OCI-LY7 (cell line): Measurements from ENCODE around the gene ENOX1. TPM values are rescaled to one million over a fixed set of nuclear protein-coding genes. Genes with fewer than 3 reads are reported as not detected.

Experiments used
- BruUV-seq: library from RNA; stranded (reverse); fragments of 400-500 nt; replicated peaks from 2 replicates; lab custom pipeline; 2021; lab: Mats Ljungman, UMichigan
- CTCF ChIA-PET: fragments of 300-600 bp; sonication (Branson Sonifier 250); formaldehyde crosslinking; loops from one replicate; lab custom pipeline; 2022; ENCODE audit warnings: antibody characterized with exemption; ENCODE audit not compliant: unreplicated experiment; lab: Charles Lee
- POLR2A ChIA-PET: fragments of 300-600 bp; sonication (Branson Sonifier 250); formaldehyde crosslinking; loops from one replicate; lab custom pipeline; 2022; ENCODE audit warnings: antibody characterized with exemption; lab: Charles Lee
- DNase-seq: peaks from one replicate; pipeline ENCODE4 v3.0.0-alpha.2; 2015; ENCODE audit warnings: low spot score
- H2AFZ ChIP-seq: fragments of 200-600 bp; sonication (generic), shearing (Covaris generic); 2 replicates; pipeline ENCODE4 v1.6.1; 2014; ENCODE audit warnings: mild to moderate bottlenecking, antibody characterized with exemption, low read length, moderate library complexity
- H3K27ac ChIP-seq: fragments of 200-600 bp; sonication (generic); 2 replicates; pipeline ENCODE4 v1.5.1; 2014; ENCODE audit warnings: mixed run types, low read depth, mild to moderate bottlenecking, moderate library complexity, low read length, inconsistent platforms; ENCODE audit not compliant: poor library complexity, severe bottlenecking
- H3K36me3 ChIP-seq: fragments of 200-600 bp; sonication (generic); 2 replicates; pipeline ENCODE4 v1.6.1; 2014; ENCODE audit warnings: mild to moderate bottlenecking, antibody characterized with exemption, low read length, moderate library complexity, mixed read lengths; ENCODE audit not compliant: insufficient read depth
- H3K4me1 ChIP-seq: fragments of 200-600 bp; sonication (generic); 2 replicates; pipeline ENCODE4 v1.5.1; 2014; ENCODE audit warnings: mild to moderate bottlenecking, low read length; ENCODE audit not compliant: insufficient read depth, poor library complexity, severe bottlenecking
- H3K4me2 ChIP-seq: fragments of 200-600 bp; sonication (generic); 2 replicates; pipeline ENCODE4 v1.6.1; 2014; ENCODE audit warnings: mild to moderate bottlenecking, low read length
- H3K4me3 ChIP-seq: fragments of 200-600 bp; sonication (generic); 2 replicates; pipeline ENCODE4 v1.5.1; 2014; ENCODE audit warnings: mild to moderate bottlenecking, low read depth, low read length; ENCODE audit not compliant: poor library complexity, severe bottlenecking
- H3K79me2 ChIP-seq: fragments of 200-600 bp; sonication (generic); 2 replicates; pipeline ENCODE4 v1.6.1; 2016; ENCODE audit warnings: low read depth, mild to moderate bottlenecking, low read length, moderate library complexity, mixed read lengths; ENCODE audit not compliant: insufficient read depth
- H3K9me2 ChIP-seq: fragments of 200-600 bp; sonication (generic); 2 replicates; pipeline ENCODE4 v1.6.1; 2016; ENCODE audit warnings: mild to moderate bottlenecking, low read length, mixed read lengths; ENCODE audit not compliant: insufficient read depth
- H3K9me3 ChIP-seq: fragments of 200-600 bp; sonication (generic); 2 replicates; pipeline ENCODE4 v1.6.1; 2014; ENCODE audit warnings: mild to moderate bottlenecking, mixed run types, low read length, mixed read lengths
- H4K20me1 ChIP-seq: fragments of 200-600 bp; sonication (generic); 2 replicates; pipeline ENCODE4 v1.6.1; 2014; ENCODE audit warnings: mild to moderate bottlenecking, antibody characterized with exemption, low read length, moderate library complexity, mixed read lengths; ENCODE audit not compliant: insufficient read depth
- EZH2phosphoT487 ChIP-seq: fragments of 200-600 bp; sonication (generic); IDR thresholded peaks from 2 replicates; pipeline ENCODE4 v1.6.1; 2018; ENCODE audit warnings: low read depth, borderline replicate concordance, mild to moderate bottlenecking, mixed run types, antibody characterized with exemption, low read length, moderate library complexity, mixed read lengths
- intact Hi-C: fragments of 100-400 bp; cut with micrococcal nuclease; formaldehyde crosslinking; loops from one replicate; pipeline ENCODE4 v1.10.0; 2022; ENCODE audit not compliant: unreplicated experiment
- total RNA-seq, 2 experiments: library from RNA; depleted of rRNA in 1 of 2; stranded (reverse); fragments of >200 nt in 1 of 2; shearing (Covaris generic) in 1 of 2; gene quantifications; 2 replicates each; pipeline ENCODE4 v1.2.3, GENCODE V29; 2014 to 2022
- TF ChIP-seq, protein P1 (sequence below): fragments of 200-600 bp; sonication (generic); conservative IDR thresholded peaks from 2 replicates; pipeline ENCODE4 v1.5.1; 2014; ENCODE audit warnings: mild to moderate bottlenecking, antibody characterized with exemption, low read length, moderate library complexity, mixed read lengths

Gene ENOX1
- total RNA-seq, 2 experiments from 2014 or later: 0.03 TPM; not detected in 1

GRCh38 chr13:43441899-43442499, 344.8 kb downstream of the ENOX1 start:
- ChIA-PET POLR2A (no interaction called here), CTCF (no interaction called here)
- Histone ChIP-seq H3K27ac (no peak overlapping the region), H3K79me2 (no peaks in the 10 kb centered on the region), H3K4me2 (no peak overlapping the region), H3K4me1 (no peaks in the 10 kb centered on the region), H3K9me2 (no peaks in the 10 kb centered on the region), H2AFZ (no peak overlapping the region), H3K4me3 (no peak overlapping the region), H3K36me3 (no peaks in the 10 kb centered on the region), H3K9me3 (no peaks in the 10 kb centered on the region), H4K20me1 (no peaks in the 10 kb centered on the region)
- no peak for DNase-seq
- intact Hi-C loops: no loop called here
- BruUV-seq: no TSS peak
- TF ChIP-seq, protein P1, sequence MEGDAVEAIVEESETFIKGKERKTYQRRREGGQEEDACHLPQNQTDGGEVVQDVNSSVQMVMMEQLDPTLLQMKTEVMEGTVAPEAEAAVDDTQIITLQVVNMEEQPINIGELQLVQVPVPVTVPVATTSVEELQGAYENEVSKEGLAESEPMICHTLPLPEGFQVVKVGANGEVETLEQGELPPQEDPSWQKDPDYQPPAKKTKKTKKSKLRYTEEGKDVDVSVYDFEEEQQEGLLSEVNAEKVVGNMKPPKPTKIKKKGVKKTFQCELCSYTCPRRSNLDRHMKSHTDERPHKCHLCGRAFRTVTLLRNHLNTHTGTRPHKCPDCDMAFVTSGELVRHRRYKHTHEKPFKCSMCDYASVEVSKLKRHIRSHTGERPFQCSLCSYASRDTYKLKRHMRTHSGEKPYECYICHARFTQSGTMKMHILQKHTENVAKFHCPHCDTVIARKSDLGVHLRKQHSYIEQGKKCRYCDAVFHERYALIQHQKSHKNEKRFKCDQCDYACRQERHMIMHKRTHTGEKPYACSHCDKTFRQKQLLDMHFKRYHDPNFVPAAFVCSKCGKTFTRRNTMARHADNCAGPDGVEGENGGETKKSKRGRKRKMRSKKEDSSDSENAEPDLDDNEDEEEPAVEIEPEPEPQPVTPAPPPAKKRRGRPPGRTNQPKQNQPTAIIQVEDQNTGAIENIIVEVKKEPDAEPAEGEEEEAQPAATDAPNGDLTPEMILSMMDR: no peak
- TF ChIP-seq EZH2phosphoT487: no peak

GRCh38 chr13:43441464-43441863, 345.3 kb downstream of the ENOX1 start:
- Histone ChIP-seq H4K20me1 (no peaks in the 10 kb centered on the region), H3K36me3 (no peaks in the 10 kb centered on the region), H3K4me2 (no peak overlapping the region), H3K9me3 (no peaks in the 10 kb centered on the region), H3K4me1 (no peaks in the 10 kb centered on the region), H3K9me2 (no peaks in the 10 kb centered on the region), H2AFZ (no peak overlapping the region), H3K27ac (no peak overlapping the region), H3K79me2 (no peaks in the 10 kb centered on the region), H3K4me3 (no peak overlapping the region)
- ChIA-PET CTCF (no interaction called here), POLR2A (no interaction called here)
- intact Hi-C loops: no loop called here
- no TSS peak for BruUV-seq
- TF ChIP-seq EZH2phosphoT487: no peak
- TF ChIP-seq, protein P1: no peak
- no peak for DNase-seq

DNA sequence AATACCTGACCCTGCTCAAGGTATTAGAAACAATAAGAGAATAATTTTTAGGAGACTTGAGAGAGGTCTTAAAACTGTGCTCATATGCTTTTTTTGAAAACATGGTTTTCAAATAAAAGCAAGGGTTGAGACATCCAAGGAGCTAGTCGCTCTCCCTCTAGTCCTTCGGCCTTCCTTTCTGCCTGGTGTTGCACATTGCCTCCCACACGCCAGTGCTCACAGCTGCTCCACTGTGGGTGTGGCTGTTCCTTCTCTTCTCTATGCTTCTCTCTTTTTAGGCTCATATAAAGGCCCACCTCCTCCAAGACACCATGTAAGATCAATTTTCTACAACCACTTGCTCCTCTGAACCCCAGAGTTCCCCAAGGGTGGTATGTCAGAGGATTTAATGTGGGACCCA, 352.6 kb downstream of the ENOX1 start:
- H4K20me1 ChIP-seq: no peaks in the 10 kb centered on the region
- no TSS peak for BruUV-seq
- H3K4me2 ChIP-seq: no peak overlapping the region
- no peak overlapping the region for H3K4me3 ChIP-seq
- no peaks in the 10 kb centered on the region for H3K9me3 ChIP-seq
- H3K36me3 ChIP-seq: no peaks in the 10 kb centered on the region
- ChIA-PET POLR2A (no interaction called here), CTCF (no interaction called here)
- no peaks in the 10 kb centered on the region for H3K79me2 ChIP-seq
- no peak overlapping the region for H3K27ac ChIP-seq
- no peaks in the 10 kb centered on the region for H3K4me1 ChIP-seq
- no peak overlapping the region for H2AFZ ChIP-seq
- intact Hi-C loops: no loop called here
- no peaks in the 10 kb centered on the region for H3K9me2 ChIP-seq
- TF ChIP-seq, protein P1: no peak
- no peak for TF ChIP-seq EZH2phosphoT487
- DNase-seq: no peak
